ENCODE measurements around the gene PHTF2. TPM values are rescaled to one million over a fixed set of nuclear protein-coding genes. Genes with fewer than 3 reads are reported as not detected.

Gene PHTF2
- total RNA-seq, 1 experiment from 2014 or later = 36.9 TPM

GRCh38 chr7:77903597-77903996, 105.0 kb downstream of the PHTF2 start:
- H3K27me3 ChIP-seq (replicated peaks; ENCODE audit: control insufficient read depth, insufficient read depth, low read length) = no peaks in the 10 kb centered on the region
- Mint-ChIP-seq H3K27ac (ENCODE audit: unreplicated experiment) (no peak overlapping the region), H3K4me1 (ENCODE audit: low read depth, unreplicated experiment) (no peaks in the 10 kb centered on the region), H3K9me3 (ENCODE audit: unreplicated experiment) (no peaks in the 10 kb centered on the region), H3K36me3 (ENCODE audit: insufficient read depth, unreplicated experiment) (peaks cover 10% of the 10 kb centered on the region), H3K4me3 (ENCODE audit: unreplicated experiment) (no peak overlapping the region), H3K27me3 (ENCODE audit: insufficient read depth, unreplicated experiment) (no peaks in the 10 kb centered on the region)
- no peaks in the 10 kb centered on the region for H3K36me3 ChIP-seq (ENCODE audit: control insufficient read depth, insufficient read depth, low read length)
- DNase-seq = peak; percentile 35 to 44
- H3K4me3 ChIP-seq (ENCODE audit: low read depth, low read length) = no peak overlapping the region
- no peaks in the 10 kb centered on the region for H3K9me3 ChIP-seq
- TF ChIP-seq CTCF (IDR thresholded peaks at IDR 0.05; ENCODE audit: insufficient read depth in 1 of 2, low read depth in 1 of 2, low read length in 1 of 2, severe bottlenecking in 1 of 2, unreplicated experiment in 1 of 2) = peak; percentile 48 to 71
- intact Hi-C loops (cut with micrococcal nuclease; ENCODE audit: unreplicated experiment) = loop anchor here (1.0 to 2.0 kb wide), 2 partner anchors 105 to 246 kb away; partner anchors contain the start of genes PHTF2 and TMEM60
- H3K4me1 ChIP-seq = 0 out of 2 replicates have a peak, but pooled peaks cover 4% of the 10 kb centered on the region
- CTCF ChIA-PET = interaction anchor here (1.5 kb wide), 1 partner anchor 105 kb away, joined by 5 read pairs; the partner anchor contains the start of genes PHTF2 and TMEM60
- no TSS peak for BruUV-seq (replicated peaks)
- POLR2A ChIA-PET = no interaction called here

GRCh38 chr7:77904252-77904651, 105.7 kb downstream of the PHTF2 start:
- no peak for TF ChIP-seq CTCF (IDR thresholded peaks at IDR 0.05; ENCODE audit: insufficient read depth in 1 of 2, low read depth in 1 of 2, low read length in 1 of 2, severe bottlenecking in 1 of 2, unreplicated experiment in 1 of 2)
- CTCF ChIA-PET = interaction anchor here (1.5 kb wide), 1 partner anchor 106 kb away, joined by 5 read pairs; the partner anchor contains the start of genes PHTF2 and TMEM60
- H3K4me3 Mint-ChIP-seq (ENCODE audit: unreplicated experiment) = no peak overlapping the region
- Histone ChIP-seq H3K36me3 (ENCODE audit: control insufficient read depth, insufficient read depth, low read length) (no peaks in the 10 kb centered on the region), H3K9me3 (no peaks in the 10 kb centered on the region), H3K4me1 (0 out of 2 replicates have a peak, but pooled peaks cover 4% of the 10 kb centered on the region), H3K27me3 (replicated peaks; ENCODE audit: control insufficient read depth, insufficient read depth, low read length) (no peaks in the 10 kb centered on the region), H3K4me3 (ENCODE audit: low read depth, low read length) (no peak overlapping the region)
- intact Hi-C loops (cut with micrococcal nuclease; ENCODE audit: unreplicated experiment) = no loop called here
- H3K27ac Mint-ChIP-seq (ENCODE audit: unreplicated experiment) = no peak overlapping the region
- POLR2A ChIA-PET = no interaction called here
- no peaks in the 10 kb centered on the region for H3K9me3 Mint-ChIP-seq (ENCODE audit: unreplicated experiment)
- no peaks in the 10 kb centered on the region for H3K27me3 Mint-ChIP-seq (ENCODE audit: insufficient read depth, unreplicated experiment)
- no peaks in the 10 kb centered on the region for H3K4me1 Mint-ChIP-seq (ENCODE audit: low read depth, unreplicated experiment)
- BruUV-seq (replicated peaks) = no TSS peak
- no peak for DNase-seq
- H3K36me3 Mint-ChIP-seq (ENCODE audit: insufficient read depth, unreplicated experiment) = peaks cover 10% of the 10 kb centered on the region

GRCh38 chr7:77907281-77907680, 108.7 kb downstream of the PHTF2 start:
- ChIA-PET CTCF (no interaction called here), POLR2A (no interaction called here)
- 0 out of 2 replicates have a peak, but pooled peaks cover 4% of the 10 kb centered on the region for H3K4me1 ChIP-seq
- intact Hi-C loops (cut with micrococcal nuclease; ENCODE audit: unreplicated experiment) = no loop called here
- Mint-ChIP-seq H3K9me3 (ENCODE audit: unreplicated experiment) (no peaks in the 10 kb centered on the region), H3K27me3 (ENCODE audit: insufficient read depth, unreplicated experiment) (no peaks in the 10 kb centered on the region), H3K27ac (ENCODE audit: unreplicated experiment) (no peak overlapping the region), H3K36me3 (ENCODE audit: insufficient read depth, unreplicated experiment) (peaks cover 4% of the 10 kb centered on the region), H3K4me3 (ENCODE audit: unreplicated experiment) (no peak overlapping the region), H3K4me1 (ENCODE audit: low read depth, unreplicated experiment) (no peaks in the 10 kb centered on the region)
- no peaks in the 10 kb centered on the region for H3K9me3 ChIP-seq
- no peak for TF ChIP-seq CTCF (IDR thresholded peaks at IDR 0.05; ENCODE audit: insufficient read depth in 1 of 2, low read depth in 1 of 2, low read length in 1 of 2, severe bottlenecking in 1 of 2, unreplicated experiment in 1 of 2)
- DNase-seq = no peak
- H3K36me3 ChIP-seq (ENCODE audit: control insufficient read depth, insufficient read depth, low read length) = no peaks in the 10 kb centered on the region
- no peaks in the 10 kb centered on the region for H3K27me3 ChIP-seq (replicated peaks; ENCODE audit: control insufficient read depth, insufficient read depth, low read length)
- H3K4me3 ChIP-seq (ENCODE audit: low read depth, low read length) = no peak overlapping the region
- BruUV-seq (replicated peaks) = no TSS peak

All from Caco-2 (cell line).